ENCODE measurements around the gene OLA1.
A peak's percentile ranks its signal among the peaks of the same experiment; 100 is the strongest.

OLA1 gene

DNA sequence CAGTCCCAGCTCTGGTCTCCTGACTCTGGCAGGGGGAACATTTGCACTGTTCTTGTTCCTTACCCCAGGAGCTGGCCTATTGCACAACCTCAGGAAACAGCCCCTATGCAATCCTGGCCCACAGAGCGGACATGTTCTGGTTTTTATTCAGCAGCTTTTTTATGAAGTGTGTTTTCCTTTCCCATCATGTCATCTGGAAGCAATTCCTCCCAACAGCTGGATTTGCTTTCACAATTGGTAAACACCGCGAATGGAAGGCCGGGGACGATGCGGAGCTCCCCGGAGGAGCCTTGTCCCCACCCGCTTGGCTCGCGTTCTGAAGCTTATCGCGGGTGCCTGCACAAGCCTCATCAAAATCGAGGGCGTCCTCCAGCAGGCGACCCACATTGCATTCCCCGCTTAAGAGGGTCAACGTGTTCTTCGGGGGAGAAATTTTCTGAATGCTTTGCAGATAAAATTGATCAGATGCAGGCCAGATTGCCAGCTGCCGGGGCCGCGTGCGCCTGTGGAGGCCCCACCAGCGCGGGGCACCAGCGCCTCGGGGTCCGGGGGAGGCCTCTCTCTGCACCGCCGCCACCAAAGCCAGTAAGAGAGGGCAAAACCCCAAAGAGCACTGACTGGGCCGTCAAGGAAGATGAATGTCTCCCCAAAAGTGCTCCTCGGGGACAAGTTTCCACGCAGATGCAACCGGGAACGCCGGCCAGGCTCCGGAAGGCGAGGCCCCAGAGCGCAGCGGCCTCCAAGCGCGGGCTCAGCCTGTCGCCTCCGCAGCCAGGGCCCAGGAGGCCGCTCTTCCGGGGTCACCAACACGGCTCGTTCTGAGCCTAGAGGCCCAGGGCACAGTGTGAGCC, 222.8 kb downstream of the OLA1 start:
- H3K4me3 ChIP-seq (ENCODE audit: low read length): no peak overlapping the region
- no peak for DNase-seq (ENCODE audit: low read depth)

DNA sequence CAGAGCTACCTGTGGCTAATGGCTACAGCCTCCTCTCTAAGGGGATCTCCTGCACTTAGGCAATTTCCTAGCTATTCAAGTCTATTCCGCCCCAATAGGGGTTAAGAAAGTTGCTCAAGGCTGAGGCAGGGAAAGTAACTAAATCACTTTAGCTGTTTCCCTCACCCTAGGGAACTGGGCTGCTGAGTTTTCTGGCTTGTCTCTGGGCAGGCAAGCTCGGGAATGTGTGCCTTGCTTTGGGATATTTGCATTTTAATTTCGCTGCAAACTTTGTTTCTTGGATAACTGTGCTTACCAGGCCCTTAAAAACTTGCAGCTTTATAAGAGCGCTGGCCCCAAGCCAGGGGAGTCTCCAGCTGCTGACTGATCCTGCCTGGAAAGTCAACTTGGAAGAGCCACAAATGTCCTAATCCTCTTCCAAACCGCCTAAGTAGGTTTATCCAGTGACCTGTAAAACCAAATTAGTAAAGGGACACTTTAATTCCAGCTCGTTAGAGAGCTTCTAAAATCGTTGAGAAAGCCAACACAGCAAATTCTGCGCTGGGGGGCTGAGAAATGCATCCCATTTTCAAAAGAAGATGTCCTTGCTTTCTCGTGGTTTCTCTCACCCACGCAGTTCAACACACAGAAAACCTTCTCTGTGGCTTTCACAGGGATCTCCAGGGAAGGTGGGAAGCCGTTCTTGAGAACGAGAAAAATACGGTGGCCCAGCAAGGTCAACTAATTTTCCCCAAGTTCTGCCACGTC, 223.6 kb downstream of the OLA1 start:
- H3K4me3 ChIP-seq (ENCODE audit: low read length): no peak overlapping the region
- no peak for TF ChIP-seq CTCF (conservative IDR thresholded peaks at IDR 0.05; ENCODE audit: low read depth, low read length)

More for the DNA sequence above, 222.8 kb downstream of the OLA1 start:
- TF ChIP-seq CTCF (conservative IDR thresholded peaks at IDR 0.05; ENCODE audit: low read depth, low read length): no peak

GRCh38 chr2:174023591-174024523, 224.5 kb downstream of the OLA1 start:
- DNase-seq (ENCODE audit: low read depth): peak; percentile 86
- no peak overlapping the region for H3K4me3 ChIP-seq (ENCODE audit: low read length)
- TF ChIP-seq CTCF (conservative IDR thresholded peaks at IDR 0.05; ENCODE audit: low read depth, low read length): no peak

More for the DNA sequence above, 223.6 kb downstream of the OLA1 start:
- DNase-seq (ENCODE audit: low read depth): peak; percentile 86

All from retinal pigment epithelial cell (primary cell).